ENCODE data around the gene TWIST2.

Gene TWIST2

DNA sequence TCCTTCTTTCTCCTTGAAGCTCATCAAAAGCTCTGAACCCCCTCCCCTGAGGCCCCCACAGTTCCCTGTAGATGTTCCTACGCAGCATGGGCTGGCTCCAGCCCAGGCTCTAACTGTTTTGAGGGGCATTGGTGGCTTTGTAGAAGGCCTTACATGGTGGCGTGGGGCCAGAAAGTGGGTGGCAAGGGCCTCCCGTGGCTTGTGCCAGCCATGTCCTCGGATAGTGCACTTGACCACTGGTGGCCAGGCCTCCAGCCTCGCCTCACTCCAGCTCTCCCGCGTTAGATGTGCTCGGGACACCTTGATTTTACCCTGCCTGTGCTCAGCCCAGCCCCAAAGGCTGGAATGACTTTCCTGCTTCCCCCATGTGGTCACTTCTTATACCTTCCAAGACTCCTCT, 92.9 kb downstream of the TWIST2 start:
- Histone ChIP-seq H3K27ac (no peak overlapping the region), H3K4me3 (no peak overlapping the region), H3K9me3 (ENCODE audit: low read depth, low read length) (no peaks in the 10 kb centered on the region), H3K9ac (ENCODE audit: insufficient read length) (no peak overlapping the region), H3K36me3 (ENCODE audit: insufficient read depth, low read length) (no peaks in the 10 kb centered on the region)
- DNase-seq (ENCODE audit: low read depth, low spot score), result no peak
- TF ChIP-seq FOXP2 (optimal IDR thresholded peaks at IDR 0.05; ENCODE audit: control extremely low read depth, extremely low read length, insufficient read depth) (no peak), EZH2 (IDR thresholded peaks at IDR 0.05) (no peak), POLR2AphosphoS5 (IDR thresholded peaks at IDR 0.05; ENCODE audit: borderline replicate concordance, low read depth, low read length) (no peak)

DNA sequence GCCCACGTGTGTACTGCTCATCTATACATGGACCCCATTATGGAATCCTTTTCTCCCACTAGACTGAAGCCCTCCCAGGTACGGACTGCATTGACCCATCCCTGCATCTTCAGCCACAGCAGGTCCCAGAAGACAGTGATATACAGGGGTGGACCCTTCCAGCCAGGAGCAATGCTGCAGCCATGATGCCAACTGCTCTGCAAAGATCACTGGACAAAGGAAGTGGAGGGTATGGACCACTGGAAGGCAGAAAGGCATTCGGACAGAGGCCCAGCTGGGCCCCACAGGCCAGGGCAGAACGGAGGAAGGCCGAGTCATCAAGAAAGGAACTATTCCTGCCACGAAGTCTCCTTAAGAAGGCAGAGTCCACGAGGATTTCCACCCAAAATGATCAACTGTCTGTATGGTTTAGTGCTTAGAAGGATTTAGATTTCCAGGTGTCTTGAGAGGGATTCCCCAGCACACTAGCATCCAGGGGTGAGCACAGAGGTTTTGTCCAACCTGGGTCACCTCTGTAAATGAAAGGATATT, 93.4 kb downstream of the TWIST2 start:
- H3K9me3 ChIP-seq (ENCODE audit: low read depth, low read length), result no peaks in the 10 kb centered on the region
- no peak for DNase-seq (ENCODE audit: low read depth, low spot score)
- no peak overlapping the region for H3K4me3 ChIP-seq
- no peak overlapping the region for H3K27ac ChIP-seq
- no peaks in the 10 kb centered on the region for H3K36me3 ChIP-seq (ENCODE audit: insufficient read depth, low read length)
- H3K9ac ChIP-seq (ENCODE audit: insufficient read length), result no peak overlapping the region
- TF ChIP-seq FOXP2 (optimal IDR thresholded peaks at IDR 0.05; ENCODE audit: control extremely low read depth, extremely low read length, insufficient read depth) (no peak), POLR2AphosphoS5 (IDR thresholded peaks at IDR 0.05; ENCODE audit: borderline replicate concordance, low read depth, low read length) (no peak), EZH2 (IDR thresholded peaks at IDR 0.05) (no peak)

DNA sequence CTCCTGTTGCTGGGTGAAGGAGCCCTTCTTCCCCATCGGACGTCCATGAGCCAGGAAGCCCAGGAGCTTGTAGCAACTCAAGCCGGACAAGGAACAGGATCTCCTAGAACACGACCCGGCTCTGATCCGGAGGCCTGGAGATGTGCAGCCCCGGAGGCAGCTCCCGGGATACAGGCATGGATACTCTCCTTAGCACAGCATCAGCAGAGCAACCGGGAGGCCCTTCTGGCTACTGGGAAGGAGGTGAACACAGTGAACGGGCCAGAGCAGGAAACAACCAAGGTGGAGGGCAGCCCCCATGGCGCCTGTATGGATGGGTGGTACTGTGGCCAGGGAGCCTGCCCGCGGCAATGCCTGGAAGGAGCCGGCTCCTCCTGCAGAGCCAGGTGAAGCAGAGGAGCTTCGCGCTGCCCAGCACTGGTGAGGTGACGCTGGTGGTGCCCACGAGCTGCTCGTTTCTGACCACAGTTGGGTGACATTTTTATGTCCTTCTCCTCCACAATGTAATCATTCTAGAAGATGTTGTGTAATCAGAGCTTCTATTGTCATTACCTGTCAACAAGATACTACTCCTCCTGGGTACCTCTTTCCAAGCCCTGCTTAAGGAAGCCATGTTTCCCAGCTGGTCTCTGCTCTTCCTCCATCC, 94.3 kb downstream of the TWIST2 start:
- H3K9me3 ChIP-seq (ENCODE audit: low read depth, low read length), result no peaks in the 10 kb centered on the region
- H3K36me3 ChIP-seq (ENCODE audit: insufficient read depth, low read length), result no peaks in the 10 kb centered on the region
- DNase-seq (ENCODE audit: low read depth, low spot score), result no peak
- no peak overlapping the region for H3K4me3 ChIP-seq
- TF ChIP-seq EZH2 (IDR thresholded peaks at IDR 0.05), result no peak
- TF ChIP-seq POLR2AphosphoS5 (IDR thresholded peaks at IDR 0.05; ENCODE audit: borderline replicate concordance, low read depth, low read length), result no peak
- no peak for TF ChIP-seq FOXP2 (optimal IDR thresholded peaks at IDR 0.05; ENCODE audit: control extremely low read depth, extremely low read length, insufficient read depth)
- no peak overlapping the region for H3K9ac ChIP-seq (ENCODE audit: insufficient read length)
- H3K27ac ChIP-seq, result no peak overlapping the region

DNA sequence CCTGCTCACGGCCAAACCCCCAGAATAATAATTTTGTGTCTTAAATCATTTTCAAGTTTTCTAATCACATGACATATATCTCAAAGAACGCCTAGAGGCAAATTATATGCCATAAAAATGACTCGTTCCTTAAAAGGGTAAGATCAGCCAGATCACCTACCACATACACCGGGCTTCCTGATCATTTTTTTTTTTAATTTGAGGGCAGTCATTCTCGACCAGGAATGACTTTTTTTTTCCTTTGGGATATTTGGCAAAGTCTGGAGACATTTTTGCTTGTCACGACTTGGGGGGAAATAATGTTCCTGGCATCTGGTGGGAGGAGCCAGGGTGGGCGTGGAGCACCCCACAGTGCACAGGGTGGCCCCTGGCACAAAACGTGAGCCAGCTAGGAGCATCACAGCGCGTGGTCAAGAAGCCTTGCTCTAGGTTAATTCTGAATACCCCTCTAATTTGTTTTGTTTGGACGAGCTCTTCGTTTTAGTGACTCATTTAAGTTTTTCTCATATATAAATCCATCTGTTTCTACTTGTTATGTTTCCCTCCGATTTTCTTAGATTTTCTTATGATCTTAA, 94.9 kb downstream of the TWIST2 start:
- Histone ChIP-seq H3K36me3 (ENCODE audit: insufficient read depth, low read length) (no peaks in the 10 kb centered on the region), H3K9ac (ENCODE audit: insufficient read length) (no peak overlapping the region), H3K9me3 (ENCODE audit: low read depth, low read length) (no peaks in the 10 kb centered on the region), H3K27ac (no peak overlapping the region), H3K4me3 (no peak overlapping the region)
- DNase-seq (ENCODE audit: low read depth, low spot score), result no peak
- TF ChIP-seq POLR2AphosphoS5 (IDR thresholded peaks at IDR 0.05; ENCODE audit: borderline replicate concordance, low read depth, low read length) (no peak), EZH2 (IDR thresholded peaks at IDR 0.05) (no peak), FOXP2 (optimal IDR thresholded peaks at IDR 0.05; ENCODE audit: control extremely low read depth, extremely low read length, insufficient read depth) (no peak)

DNA sequence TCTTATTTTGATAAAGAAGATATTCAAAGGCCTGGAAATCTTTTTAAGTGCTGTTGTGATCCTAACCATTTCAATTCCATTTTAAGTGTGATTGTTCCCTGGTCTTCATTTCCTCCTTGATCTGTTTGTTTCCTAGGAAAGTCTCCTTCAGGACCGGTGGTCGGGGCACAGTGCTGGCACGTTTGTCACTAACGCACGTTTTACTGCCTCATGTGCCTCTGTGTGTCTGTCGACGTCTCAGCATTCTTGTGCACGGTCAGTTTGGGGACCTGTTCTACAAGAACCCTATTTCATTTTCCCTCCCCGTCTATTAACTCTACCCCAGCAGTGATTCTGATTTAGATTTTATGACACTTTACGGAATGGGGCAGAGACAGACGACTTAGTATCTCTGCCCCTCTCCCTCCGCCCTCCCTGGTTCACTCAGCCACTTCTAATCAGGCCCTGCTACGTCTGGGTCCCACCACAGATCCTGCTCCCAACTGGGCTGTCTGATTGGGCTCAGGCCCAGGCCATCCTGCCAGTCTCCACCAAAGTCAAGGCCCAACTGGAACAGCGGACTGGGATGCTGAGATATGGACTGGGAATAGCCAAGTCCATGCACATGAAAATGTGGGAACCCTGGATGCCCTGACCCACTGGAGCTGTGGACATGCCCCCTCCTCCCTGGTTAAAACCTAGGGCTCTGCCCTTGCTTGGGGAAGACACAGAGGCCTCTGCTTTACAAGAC, 95.6 kb downstream of the TWIST2 start:
- TF ChIP-seq FOXP2 (optimal IDR thresholded peaks at IDR 0.05; ENCODE audit: control extremely low read depth, extremely low read length, insufficient read depth), result no peak
- no peak for TF ChIP-seq EZH2 (IDR thresholded peaks at IDR 0.05)
- TF ChIP-seq POLR2AphosphoS5 (IDR thresholded peaks at IDR 0.05; ENCODE audit: borderline replicate concordance, low read depth, low read length), result no peak
- no peaks in the 10 kb centered on the region for H3K9me3 ChIP-seq (ENCODE audit: low read depth, low read length)
- H3K9ac ChIP-seq (ENCODE audit: insufficient read length), result no peak overlapping the region
- no peak overlapping the region for H3K27ac ChIP-seq
- H3K4me3 ChIP-seq, result no peak overlapping the region
- no peak for DNase-seq (ENCODE audit: low read depth, low spot score)
- H3K36me3 ChIP-seq (ENCODE audit: insufficient read depth, low read length), result no peaks in the 10 kb centered on the region

DNA sequence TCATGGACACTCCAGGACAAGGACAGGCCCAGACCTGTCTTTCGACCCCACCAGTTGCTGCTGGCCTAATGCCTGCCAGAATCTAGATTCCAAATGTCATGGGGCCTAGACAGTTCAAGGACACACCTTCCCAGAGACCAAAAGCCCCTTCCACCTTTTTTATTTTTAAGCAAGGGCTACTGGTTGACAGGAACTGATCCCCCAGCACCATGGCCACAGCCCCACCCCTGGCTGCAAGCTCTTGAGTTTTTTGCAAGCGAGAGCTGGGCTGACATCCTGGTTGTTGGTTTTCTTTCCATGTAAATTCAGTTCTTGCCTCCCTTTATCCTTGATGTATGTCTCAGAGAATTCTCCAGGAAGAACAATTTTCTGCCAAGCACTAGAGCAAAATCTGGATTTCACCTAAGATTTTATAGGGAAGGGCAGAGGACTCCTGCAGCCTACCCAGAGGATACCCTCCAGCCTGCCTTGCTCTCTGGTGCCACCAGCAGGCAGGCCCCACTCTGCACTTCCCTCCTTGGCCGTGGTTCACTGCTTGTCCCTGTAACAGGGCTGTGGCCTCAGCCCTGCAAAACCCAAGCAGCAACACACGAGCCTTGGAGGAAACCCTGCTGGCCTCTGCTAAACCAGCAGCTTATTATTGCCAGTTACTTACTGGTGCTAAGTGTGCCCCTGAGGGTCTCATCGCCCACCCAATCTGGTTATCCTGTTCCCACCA, 97.7 kb downstream of the TWIST2 start:
- Histone ChIP-seq H3K27ac (no peak overlapping the region), H3K36me3 (ENCODE audit: insufficient read depth, low read length) (no peaks in the 10 kb centered on the region), H3K9me3 (ENCODE audit: low read depth, low read length) (no peaks in the 10 kb centered on the region), H3K9ac (ENCODE audit: insufficient read length) (no peak overlapping the region), H3K4me3 (no peak overlapping the region)
- DNase-seq (ENCODE audit: low read depth, low spot score), result no peak
- TF ChIP-seq FOXP2 (optimal IDR thresholded peaks at IDR 0.05; ENCODE audit: control extremely low read depth, extremely low read length, insufficient read depth), result no peak
- no peak for TF ChIP-seq POLR2AphosphoS5 (IDR thresholded peaks at IDR 0.05; ENCODE audit: borderline replicate concordance, low read depth, low read length)
- no peak for TF ChIP-seq EZH2 (IDR thresholded peaks at IDR 0.05)

DNA sequence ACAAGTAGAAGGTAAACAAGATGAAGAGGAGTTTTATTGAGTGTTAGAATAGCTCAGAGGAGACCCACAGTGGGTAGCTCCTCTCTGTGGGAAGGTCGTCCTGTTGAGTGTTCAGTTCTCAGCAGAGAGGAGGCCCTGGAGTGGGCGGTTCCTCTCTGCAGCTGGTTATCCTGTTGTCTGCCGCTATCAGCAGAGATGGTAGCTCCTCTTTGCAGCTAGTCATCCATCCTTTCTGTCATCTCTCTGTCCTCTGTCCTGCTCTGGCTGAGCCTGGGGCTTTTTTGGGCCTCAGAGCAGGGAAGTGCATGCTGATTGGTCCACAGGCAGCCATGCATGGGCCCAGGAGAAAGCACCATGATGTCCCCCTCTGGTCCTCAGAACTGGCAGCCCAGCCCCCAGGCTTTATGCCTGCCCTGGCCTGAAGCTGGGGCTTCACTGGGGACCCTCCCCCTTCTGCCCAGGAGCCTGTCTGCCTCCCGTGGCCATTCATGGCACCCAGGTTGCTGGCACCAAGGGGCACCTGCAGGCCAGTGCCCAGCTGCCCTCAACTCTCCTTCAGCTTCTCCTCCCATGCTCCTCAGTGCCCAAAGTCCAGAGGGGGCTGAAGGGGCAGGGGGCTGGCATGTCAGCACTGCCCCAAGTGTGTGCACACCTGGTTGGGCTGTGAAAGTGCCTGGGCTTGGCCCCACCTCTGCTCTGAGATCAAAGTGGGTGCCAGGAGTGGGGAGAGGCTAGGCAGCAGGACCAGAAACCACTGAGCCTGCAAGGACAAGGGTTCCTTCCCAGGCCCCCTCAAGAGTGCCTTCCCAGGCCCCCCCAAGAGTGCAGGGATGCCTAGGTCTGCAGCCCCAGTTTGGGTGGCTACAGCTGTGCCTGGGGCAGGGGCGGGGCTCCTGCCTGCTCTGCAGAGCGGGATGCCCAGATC, 98.7 kb downstream of the TWIST2 start:
- Histone ChIP-seq H3K9ac (ENCODE audit: insufficient read length) (no peak overlapping the region), H3K27ac (no peak overlapping the region), H3K36me3 (ENCODE audit: insufficient read depth, low read length) (no peaks in the 10 kb centered on the region), H3K4me3 (no peak overlapping the region), H3K9me3 (ENCODE audit: low read depth, low read length) (no peaks in the 10 kb centered on the region)
- no peak for DNase-seq (ENCODE audit: low read depth, low spot score)
- TF ChIP-seq POLR2AphosphoS5 (IDR thresholded peaks at IDR 0.05; ENCODE audit: borderline replicate concordance, low read depth, low read length) (no peak), FOXP2 (optimal IDR thresholded peaks at IDR 0.05; ENCODE audit: control extremely low read depth, extremely low read length, insufficient read depth) (no peak), EZH2 (IDR thresholded peaks at IDR 0.05) (no peak)
